IPS-20b (cell line): ENCODE results near the gene SF3A2.

Experiments used
- H3K27ac ChIP-seq: one replicate; pipeline ENCODE4 v1.5.1; 2013; ENCODE audit warnings: low read length
- H3K27me3 ChIP-seq: 2 replicates; pipeline ENCODE4 v1.6.1; 2013; ENCODE audit warnings: mild to moderate bottlenecking, low read length, inconsistent platforms; ENCODE audit not compliant: insufficient read depth
- H3K36me3 ChIP-seq: 2 replicates; pipeline ENCODE4 v1.6.1; 2013; ENCODE audit warnings: low read depth, mild to moderate bottlenecking, inconsistent platforms, low read length, moderate library complexity; ENCODE audit not compliant: insufficient read depth
- H3K4me1 ChIP-seq: 2 replicates; pipeline ENCODE4 v1.6.1; 2013; ENCODE audit warnings: mild to moderate bottlenecking, control low read depth, inconsistent platforms, low read length, moderate library complexity; ENCODE audit not compliant: insufficient read depth
- H3K4me3 ChIP-seq: 2 replicates; pipeline ENCODE4 v1.5.1; 2013; ENCODE audit warnings: mild to moderate bottlenecking, low read length, inconsistent platforms
- H3K9ac ChIP-seq: 2 replicates; pipeline ENCODE4 v1.6.1; 2013; ENCODE audit warnings: low read depth, mild to moderate bottlenecking, inconsistent platforms, low read length, moderate library complexity
- H3K9me3 ChIP-seq: 2 replicates; pipeline ENCODE4 v1.6.1; 2013; ENCODE audit warnings: mild to moderate bottlenecking, low read depth, low read length, inconsistent platforms; ENCODE audit not compliant: insufficient read depth

SF3A2 gene

GRCh38 chr19:2289714-2290435 is 53.3 kb downstream of the SF3A2 start:
- peaks cover 99% of the 10 kb centered on the region for H3K27me3 ChIP-seq
- H3K4me3 ChIP-seq: peak overlapping the region; percentile 49; the same call in 1 of the 2 replicates
- no peak overlapping the region for H3K27ac ChIP-seq
- no peaks in the 10 kb centered on the region; the same call in 1 of the 2 replicates for H3K4me1 ChIP-seq
- H3K9me3 ChIP-seq: no peaks in the 10 kb centered on the region; the same call in 1 of the 2 replicates
- no peaks in the 10 kb centered on the region for H3K36me3 ChIP-seq
- H3K9ac ChIP-seq: no peak overlapping the region

- no peak overlapping the region for H3K9ac ChIP-seq
- H3K4me3 ChIP-seq: peak overlapping the region; percentile 58; the same call in 1 of the 2 replicates
- no peaks in the 10 kb centered on the region; the same call in 1 of the 2 replicates for H3K4me1 ChIP-seq
These were observed 54.0 kb downstream of the SF3A2 start for GRCh38 chr19:2290441-2291184.

GRCh38 chr19:2291185-2291751 is 54.6 kb downstream of the SF3A2 start:
- H3K4me3 ChIP-seq: peak overlapping the region; percentile 58
- no peaks in the 10 kb centered on the region; the same call in 1 of the 2 replicates for H3K9me3 ChIP-seq
- H3K4me1 ChIP-seq: no peaks in the 10 kb centered on the region; the same call in 1 of the 2 replicates
- no peak overlapping the region for H3K27ac ChIP-seq
- H3K27me3 ChIP-seq: peaks cover 99% of the 10 kb centered on the region
- H3K9ac ChIP-seq: no peak overlapping the region
- no peaks in the 10 kb centered on the region for H3K36me3 ChIP-seq

More at GRCh38 chr19:2290441-2291184, 54.0 kb downstream of the SF3A2 start:
- Histone ChIP-seq H3K36me3 (no peaks in the 10 kb centered on the region), H3K27ac (no peak overlapping the region), H3K27me3 (peaks cover 99% of the 10 kb centered on the region), H3K9me3 (no peaks in the 10 kb centered on the region; the same call in 1 of the 2 replicates)

- Histone ChIP-seq H3K4me3 (no peak overlapping the region), H3K27ac (no peak overlapping the region), H3K27me3 (peaks cover 63% of the 10 kb centered on the region), H3K4me1 (no peaks in the 10 kb centered on the region; the same call in 1 of the 2 replicates), H3K9me3 (no peaks in the 10 kb centered on the region; the same call in 1 of the 2 replicates), H3K9ac (no peak overlapping the region), H3K36me3 (no peaks in the 10 kb centered on the region)
These were observed 58.2 kb downstream of the SF3A2 start for GRCh38 chr19:2294687-2295335.

GRCh38 chr19:2296141-2296540 is 59.5 kb downstream of the SF3A2 start:
- peaks cover 50% of the 10 kb centered on the region for H3K27me3 ChIP-seq
- H3K4me1 ChIP-seq: no peaks in the 10 kb centered on the region
- no peak overlapping the region for H3K27ac ChIP-seq
- H3K9me3 ChIP-seq: no peaks in the 10 kb centered on the region
- H3K9ac ChIP-seq: no peak overlapping the region
- H3K36me3 ChIP-seq: no peaks in the 10 kb centered on the region
- H3K4me3 ChIP-seq: no peak overlapping the region
